ENCODE measurements around the gene UBE2E2.
"Not testable (repeated sequence)": the region's sequence is repeated elsewhere in the genome, so short reads cannot be mapped to it uniquely, and the experiment has no call there.

UBE2E2 gene

DNA sequence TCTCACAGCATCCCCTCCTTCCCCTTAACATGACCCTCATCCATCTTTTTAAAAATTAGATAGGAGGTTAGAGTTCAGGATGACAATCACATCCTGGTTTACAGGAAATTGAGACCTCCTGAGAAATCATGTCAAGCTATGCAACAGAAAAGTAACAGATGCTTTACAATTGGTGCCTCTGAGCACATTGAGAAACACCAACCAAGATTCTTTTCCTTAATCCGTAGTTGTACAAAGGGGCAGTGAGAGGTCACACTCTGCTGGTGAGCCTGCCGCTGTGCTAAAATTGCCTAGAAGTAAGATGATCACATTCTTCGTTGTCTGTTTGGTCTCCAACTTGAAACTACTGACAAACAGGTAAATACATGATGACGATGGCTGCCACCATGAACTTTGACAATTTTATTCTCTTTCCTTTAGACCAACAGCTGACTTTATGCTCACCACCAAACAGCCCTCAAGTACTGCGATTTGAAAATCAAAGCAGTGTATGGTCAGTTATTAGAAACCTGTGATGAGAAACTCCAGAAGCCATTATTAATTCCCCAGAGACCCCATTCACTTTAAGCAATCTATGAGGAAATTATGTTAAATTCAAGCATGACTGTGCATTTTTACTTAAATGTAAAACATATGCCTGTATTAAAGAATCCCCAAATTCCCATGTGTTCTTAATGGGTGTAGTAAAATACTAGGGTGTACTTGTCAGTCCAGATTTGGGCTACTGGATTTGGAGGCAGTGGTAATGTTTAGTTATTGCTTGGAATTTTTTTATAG is 392.0 kb downstream of the UBE2E2 start:
- no peak for DNase-seq

DNA sequence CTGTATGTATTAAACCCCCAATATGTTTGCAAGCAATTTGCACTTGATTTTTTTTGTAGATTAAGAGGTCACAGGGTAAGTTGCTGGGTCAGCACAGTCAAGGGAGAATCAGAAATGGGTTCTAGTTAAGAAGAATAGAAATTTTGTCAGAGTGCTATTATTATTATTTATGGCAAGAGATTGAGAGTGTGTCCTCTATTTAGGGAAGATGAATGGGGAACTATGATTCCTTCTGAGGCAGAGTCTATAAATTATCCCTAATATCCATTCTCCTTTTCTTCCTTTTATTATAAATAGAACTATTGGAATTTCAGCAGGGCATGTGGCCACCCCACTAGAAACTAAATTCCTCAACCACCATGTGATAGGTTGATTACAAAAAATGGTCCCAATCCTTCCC is 392.7 kb downstream of the UBE2E2 start:
- DNase-seq, result no peak

DNA sequence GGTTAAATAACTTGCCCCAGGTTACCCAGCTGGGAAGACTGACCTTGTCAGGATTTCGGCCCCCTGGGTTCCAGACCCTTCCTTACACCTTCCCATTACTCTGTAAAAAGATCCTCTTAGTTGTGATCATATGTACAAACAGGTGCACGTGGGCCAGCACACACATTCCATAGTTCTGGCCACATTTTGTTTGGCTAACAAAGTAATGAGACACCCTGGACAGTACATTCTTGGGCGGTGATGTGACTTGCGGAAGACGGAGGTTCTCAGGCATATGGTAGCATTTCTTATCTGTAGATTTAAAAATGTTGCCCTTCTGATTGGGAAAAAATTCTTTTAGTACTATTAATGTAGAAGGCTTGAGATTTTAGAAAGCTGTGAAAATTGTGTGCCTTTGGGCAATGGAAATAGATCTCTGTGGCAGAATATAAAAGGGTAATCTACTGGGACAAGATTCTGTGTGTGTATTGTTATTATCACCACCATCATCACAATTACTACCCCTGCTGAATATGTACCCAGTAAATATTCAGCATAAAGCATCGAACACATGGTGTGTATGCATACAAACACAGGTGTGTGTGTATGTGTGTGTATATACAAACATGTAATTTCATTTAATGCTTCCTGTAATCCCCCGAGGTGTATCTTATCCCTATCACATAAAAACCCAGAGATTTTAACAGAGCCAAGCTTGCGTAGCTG is 397.2 kb downstream of the UBE2E2 start:
- DNase-seq, result no peak

DNA sequence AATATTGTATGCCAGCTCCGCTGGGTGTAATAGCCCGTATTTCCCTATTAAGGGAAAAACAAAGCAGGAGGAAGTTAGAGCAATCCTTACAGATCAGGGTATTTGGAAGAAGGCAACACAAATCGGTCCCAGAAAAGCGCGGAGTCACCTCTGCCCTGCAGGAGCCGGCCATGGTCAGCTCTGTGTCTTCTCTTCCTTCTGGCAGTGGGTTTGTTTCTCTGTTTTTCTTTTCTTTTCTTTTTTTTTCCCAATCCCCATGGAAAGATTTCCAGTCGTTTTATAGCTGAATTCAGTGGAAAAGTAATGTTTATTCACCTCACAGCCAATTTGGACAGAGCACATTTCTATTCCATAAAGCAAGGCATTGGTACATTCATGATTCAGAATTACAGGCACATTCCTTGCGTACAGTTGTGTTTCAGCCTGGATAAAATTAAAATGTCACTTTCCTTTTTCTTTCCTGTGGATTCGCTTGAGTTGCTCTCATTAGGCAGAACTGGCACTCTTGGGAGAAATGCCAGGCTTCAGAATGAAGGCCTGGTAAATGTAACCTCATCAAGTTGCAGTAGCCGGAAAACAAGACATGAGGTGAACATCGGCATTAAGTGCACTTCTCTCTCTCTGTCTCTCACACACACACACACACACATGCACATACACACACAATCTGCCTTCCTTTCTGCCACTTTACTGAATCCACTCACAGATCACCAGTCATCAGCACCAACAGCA is 398.1 kb downstream of the UBE2E2 start:
- no peak for DNase-seq

DNA sequence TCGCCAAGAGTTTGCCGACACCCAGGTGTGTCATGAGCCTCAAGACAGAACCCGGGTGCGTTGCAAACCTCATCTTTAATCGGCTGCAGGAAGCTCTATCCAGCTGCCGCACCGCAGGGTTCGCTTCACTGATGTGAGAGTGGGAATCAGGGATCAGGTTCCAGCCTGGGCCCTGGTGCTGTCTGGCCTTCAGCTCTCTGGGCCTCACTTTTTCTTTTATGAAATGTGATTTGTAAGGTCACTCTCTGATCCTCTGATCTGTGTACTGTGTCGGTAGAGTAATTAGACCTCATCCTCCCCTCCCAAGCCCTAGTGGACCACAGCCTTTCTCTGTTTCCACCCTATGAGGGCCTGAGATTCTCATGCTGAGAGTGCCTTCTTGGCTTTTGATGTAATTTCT is 399.8 kb downstream of the UBE2E2 start:
- DNase-seq, result no peak

DNA sequence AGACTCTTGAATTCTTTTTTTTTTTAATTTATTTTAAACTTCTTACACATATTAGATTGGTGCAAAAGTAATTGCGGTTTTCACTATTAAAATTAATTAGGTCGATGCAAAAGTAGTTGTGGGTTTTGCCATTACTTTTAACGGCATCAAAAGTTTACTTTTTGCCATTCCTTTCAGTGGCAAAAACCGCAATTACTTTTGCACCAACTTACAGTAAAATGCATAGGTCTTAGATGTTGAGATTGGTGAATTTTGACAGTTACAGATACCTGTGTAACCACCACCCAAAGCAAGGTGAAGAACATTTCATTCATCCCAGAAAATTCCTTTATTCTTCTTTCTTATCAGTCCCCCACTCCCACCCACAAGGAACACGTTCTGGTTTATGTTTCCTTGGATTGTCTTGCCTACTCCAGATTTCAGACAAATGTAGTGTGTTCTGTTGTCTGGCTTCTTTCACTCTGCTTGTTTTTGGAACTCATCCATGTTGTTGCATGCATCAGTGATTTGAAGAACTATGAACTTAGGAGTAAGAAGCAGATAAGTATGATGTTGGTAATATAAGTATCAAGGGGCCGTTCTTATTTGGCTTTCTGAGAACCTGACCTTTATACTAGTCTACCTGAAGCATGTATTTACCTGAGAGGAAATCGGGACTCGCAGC is 404.2 kb downstream of the UBE2E2 start:
- DNase-seq, result no peak

DNA sequence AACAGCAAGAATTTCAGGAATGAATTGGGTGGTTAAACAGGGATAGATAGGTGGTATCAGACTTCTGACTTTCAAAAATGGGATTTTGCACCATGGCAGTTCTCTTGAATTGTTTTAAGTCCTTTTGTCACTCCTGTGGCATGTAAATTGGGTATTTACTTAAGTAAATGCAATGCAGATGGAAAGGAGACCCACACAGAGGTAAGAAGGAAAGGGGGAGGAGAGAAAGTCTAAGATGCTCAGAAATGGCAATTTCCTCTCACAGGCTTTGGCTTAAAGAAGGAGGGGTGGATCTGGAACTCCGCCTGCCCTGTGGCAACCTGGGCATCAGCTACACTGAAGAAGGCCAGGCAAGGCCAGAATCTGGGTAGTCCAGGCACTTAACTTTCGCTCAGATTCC is 405.5 kb downstream of the UBE2E2 start:
- DNase-seq, result no peak

DNA sequence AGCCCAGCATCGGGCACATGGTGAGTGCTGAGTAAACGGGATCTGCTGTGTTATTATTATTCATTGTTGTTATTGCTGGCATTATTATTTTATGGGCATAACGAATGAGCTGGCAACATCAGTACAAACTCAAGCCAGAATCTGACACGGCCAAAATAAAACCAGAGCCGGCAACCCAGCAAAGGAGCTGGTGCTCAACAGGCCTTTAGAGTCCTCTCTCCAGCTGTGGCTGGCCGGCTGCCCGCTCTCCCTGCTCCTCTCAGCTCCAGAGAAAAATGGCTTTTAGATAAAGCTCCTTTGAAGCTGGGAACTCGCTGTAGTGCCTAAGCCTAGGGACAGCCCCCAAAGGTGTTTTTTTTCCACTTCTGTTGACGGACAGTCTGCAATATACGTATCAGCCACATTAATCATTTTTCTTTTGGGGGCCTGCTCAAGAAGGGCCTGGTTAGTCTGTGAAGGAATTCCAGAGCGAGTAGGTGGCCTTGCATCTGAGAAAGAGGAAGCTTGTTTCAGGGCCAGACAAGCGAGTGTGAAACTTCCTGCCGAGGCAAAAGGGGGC is 408.7 kb downstream of the UBE2E2 start:
- peak; percentile 48 for DNase-seq

DNA sequence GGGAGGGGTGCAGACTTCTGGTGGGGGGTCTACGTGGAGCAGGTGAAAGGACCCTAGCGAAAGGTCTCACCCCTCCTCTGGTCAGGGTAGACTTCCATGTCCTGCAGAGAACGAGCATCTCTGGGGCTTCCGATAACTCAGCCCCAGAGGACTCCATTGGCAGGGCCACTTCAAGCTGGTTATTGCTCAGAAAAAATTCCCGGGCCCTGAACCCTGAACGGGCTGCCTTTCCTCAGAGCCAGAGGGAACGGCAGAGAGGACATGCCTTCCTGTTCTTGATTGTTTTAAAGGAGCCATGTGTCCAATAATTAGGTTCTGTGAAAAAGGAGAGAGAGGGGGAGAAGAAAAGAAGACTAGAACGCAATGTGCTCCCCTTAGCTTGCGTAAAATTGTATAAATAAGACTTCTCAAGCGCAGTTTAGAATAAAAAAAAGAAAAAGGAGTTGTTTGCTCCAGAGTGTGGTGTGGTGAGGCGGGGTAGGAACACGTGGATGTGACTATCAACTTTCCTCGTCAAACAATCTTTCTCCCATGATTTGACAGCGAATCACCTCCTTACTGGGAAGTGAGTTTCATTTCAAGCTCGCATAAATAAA is 409.3 kb downstream of the UBE2E2 start:
- DNase-seq, result no peak

DNA sequence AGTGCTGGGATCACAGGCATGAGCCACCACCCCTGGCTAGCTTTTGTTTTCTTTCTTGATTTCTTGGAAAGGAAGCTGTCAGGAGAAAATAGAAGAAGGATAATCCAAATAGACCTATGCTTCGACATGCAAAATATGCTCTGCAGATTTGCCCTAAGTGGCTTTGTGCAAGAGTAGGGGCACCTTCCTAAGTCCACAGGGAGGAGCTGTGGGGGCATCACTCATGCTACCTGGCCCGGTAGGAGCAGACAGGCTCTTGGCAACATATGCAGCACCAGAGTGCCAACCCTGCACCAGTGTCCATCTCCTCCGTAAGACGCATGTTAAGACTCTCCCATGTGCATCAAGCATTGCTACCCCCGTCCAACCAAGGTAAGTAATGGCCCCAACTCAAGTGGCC is 411.9 kb downstream of the UBE2E2 start:
- no peak for DNase-seq

DNA sequence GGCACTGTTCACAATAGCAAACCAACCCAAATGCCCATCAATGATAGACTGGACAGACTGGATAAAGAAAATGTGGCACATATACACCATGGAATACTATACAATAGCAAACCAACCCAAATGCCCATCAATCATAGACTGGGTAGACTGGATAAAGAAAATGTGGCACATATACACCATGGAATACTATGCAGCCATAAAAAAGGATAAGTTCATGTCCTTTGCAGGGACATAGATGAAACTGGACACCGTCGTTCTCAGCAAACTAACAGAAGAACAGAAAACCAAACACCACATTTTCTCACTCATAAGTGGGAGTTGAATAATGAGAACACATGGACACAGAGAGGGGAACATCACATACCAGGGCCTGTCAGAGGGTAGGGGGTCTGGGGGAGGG is 415.3 kb downstream of the UBE2E2 start:
- DNase-seq, result not testable (repeated sequence)

DNA sequence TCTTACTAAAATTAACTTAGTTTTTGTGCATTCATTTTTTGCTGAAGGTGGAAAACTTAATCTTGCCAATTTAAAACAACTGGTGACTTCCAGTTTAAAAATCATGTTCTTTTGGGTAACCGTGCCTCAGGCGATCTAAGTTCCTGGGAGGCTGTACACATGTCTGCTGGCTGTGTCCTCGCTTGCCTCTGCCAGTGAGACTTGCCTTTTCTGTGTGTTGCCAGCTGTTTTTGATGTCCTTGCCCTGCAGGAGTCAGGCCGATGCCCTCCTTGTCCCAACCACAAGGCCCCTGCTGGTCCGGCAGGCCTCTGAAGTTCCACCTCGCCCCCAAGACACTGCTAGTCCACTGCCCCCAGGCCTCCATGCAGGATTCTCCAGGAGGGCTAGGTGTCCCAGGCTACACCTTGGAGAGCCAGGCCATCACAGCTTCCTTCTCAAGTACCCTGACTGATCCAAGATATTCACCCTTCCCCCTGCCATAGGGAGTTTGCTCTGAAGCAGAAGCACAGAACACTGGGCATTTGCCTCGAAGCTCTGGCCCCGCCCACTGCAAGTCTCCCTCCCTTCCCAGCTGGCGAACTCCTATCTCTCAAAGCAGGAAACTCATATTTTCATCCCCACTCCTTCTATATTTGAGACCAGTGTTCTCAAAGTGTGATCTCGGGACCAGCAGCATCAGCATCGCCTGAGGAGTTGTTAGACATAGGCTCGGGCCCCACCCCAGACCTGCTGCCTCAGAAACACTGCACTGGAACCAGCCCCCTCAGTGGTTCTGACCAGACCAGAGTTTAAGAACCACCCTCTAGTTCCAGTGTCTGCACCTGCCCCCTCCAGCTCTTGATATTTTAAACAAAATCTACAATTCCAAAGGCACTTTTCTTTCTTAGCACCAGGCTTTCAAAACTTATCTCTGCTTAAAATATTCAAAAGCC is 416.8 kb downstream of the UBE2E2 start:
- DNase-seq, result no peak

DNA sequence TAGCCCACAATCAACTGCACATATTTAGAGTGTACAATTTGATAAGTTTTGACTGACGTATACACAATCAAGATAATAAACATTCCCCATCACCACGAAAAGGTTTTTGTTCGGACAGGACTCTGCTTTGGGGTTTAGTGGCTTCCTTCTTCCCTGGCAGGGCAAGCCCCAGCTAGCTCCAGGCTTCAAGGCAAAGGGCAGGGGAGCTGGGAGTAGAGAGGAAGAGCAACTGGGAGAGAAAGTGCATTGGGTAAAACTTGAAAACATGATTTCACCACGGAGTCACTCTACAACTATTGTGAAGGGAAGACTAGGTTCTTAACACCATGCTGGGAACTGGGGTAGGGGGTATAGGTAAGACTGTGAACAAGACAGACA is 417.5 kb downstream of the UBE2E2 start:
- DNase-seq, result no peak

DNA sequence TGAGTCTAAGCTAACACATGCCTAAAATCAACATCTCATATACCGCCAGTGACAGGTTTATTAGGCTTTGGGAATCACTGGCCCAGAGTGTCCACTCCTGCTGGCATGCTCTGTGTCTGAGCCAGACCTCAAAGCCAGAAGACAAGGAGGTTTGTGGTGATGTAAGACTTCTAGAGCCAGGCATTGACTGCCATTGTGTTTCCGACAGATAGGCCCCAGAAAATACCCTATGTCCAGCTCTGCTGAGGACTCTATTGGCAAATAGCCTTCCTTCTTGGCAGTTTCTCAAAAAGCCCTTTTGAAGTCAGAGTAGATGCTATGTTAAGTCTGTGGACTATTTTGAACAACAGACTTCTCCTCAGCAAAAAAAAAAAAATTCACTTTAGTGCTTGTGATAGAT is 420.7 kb downstream of the UBE2E2 start:
- DNase-seq, result no peak

DNA sequence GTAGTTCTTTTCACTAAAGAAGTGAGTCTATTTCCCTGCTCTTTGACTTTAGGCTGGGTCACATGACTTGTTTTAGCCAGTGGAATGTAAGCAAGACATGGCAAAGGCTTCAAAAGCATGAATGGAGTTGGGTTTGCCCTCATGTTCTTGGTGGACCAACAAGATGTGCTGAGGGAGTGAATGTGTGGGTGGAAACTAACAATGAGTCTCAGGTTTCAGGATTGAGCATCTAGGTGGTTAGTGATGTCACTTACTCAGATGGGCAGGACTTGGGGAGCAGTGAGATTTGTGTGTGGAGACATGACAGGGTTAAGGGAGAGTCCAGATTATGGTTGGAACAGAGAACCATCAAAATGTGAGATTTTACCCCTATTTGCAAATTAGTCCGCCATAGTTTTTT is 421.2 kb downstream of the UBE2E2 start:
- DNase-seq, result no peak

DNA sequence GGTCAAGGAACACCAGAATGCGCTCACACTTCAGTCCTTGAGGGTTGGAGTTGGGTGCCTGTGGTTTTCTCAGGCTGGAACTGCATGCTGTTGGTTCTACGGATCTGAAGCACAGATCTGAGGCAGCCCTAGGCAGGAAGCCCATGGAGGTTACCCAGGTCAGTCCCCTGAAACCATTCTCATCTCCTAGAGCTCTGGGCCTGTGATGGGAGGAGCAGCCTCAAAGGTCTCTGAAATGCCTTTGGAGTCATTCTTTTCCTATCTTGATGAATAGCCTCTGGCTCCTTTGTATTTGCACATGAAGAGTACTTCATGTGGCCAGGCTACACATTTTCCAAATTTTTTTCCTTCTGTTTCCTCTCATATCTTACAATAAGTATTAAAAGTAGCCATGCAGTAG is 423.3 kb downstream of the UBE2E2 start:
- no peak for DNase-seq

DNA sequence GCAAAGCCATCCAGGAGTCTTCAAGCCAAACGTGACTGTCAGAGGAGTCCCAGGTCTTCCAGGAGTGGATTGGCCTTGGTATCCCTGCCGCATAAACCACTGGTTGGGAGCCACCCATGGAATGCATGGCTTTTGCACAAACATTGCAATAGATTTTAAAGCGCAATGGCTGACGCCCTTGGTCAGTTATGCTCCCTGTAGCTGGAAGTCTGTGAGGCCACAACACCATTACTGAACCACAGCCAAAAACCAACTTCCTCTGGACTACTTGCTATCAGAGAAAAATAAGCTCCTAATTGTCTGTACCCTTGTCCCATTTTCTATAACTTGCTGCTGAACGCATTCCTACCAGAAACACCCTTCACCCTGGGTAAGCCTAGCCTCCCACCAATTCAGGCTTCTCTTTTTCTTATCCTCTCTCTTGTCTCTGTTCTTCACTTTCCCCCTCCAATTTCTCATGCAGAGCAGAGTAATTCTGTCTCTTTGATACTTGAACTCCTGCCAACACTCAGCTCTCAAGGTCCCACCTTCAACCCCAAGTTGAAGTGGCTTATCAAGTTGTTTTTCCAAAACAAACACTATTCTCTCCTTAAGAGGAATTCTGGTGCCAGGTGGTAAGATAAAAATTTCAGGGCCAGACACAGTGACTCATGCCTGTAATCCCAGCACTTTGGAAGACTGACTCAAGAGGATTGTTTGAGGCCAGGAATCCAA is 426.2 kb downstream of the UBE2E2 start:
- DNase-seq, result peak; percentile 8

DNA sequence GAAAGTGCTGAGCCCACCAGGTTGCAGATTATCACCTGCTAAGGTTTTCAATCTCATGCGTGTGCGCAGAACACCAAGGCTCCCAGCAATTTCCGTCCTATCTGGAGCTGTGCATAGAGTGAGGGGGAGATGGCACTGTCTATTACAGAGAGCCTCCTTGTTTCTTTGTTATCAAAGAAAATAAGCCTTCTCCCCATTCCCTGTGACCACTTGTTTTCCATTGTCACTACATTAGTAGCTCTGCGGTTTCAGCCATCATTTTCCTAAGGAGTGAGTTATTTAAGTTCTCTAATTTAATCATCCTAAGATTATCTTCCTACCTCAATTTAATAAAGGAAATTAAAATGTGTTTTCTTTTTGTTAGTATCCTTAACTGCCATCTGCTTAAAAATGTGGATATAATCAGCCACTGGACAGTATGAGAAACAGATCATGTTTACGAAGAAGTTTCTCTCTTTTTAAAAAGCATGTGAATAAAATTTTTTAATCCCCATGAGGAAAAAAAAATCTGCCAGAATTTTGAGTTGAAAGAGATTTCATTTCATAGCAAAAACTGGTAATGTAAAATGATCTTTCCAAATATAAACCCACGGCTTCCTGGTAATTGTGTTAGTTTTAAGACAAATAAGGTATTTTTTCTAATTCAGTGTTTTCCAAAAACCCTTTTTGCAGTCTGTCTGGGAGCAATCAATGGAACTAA is 430.3 kb downstream of the UBE2E2 start:
- DNase-seq, result no peak

DNA sequence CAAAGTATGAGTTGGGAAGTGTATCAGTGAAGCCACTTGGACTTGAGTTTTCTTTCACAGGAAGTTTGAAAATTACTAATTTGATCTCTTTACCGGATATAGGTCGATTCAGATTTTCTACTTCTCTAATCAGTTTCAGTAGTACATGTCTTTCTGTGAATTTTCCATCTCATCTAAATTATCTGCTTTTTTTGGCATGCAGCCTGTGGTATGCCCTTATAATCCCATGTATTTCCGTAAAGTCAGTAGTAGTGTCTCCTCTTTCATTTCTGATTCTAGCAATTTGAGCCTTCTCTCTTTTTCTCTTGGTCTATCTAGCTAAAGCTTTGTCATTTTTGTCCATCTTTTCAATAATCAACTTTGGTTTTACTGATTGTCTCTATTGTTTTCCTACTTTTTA is 434.2 kb downstream of the UBE2E2 start:
- no peak for DNase-seq

DNA sequence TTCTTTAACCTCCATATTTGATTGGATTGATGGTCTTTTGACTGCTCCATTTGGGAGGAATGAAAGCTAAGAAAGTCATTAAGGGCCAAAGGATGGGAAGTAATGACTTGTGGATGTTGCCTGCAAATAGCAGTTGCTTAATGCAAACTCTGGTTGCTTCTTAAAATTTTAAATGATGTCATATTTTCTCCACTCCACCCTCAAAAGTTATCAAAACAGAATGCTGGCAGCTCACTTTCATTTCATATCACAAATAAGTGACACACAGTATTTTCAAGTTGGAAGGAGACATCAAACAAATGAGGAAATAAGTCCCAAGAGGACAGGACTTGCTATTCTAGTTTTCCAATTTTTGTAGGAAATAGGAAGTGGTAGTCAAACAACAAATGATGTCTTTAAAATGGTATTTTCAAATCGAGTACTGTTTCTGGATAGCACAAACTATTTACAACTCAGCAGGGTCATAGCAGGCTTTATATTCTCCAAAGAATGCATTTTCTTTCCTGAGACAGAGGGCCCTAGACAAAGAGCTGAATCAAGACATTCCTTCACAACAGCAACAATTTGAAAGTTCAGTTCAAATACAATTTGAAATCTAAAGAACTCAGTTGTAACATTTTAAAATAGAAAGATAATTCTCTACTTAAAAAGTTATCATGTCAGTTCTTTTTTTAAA is 437.5 kb downstream of the UBE2E2 start:
- no peak for DNase-seq
